ENCODE results near the gene ALKBH3. TPM values are rescaled to one million over a fixed set of nuclear protein-coding genes. Genes with fewer than 3 reads are reported as not detected.

The ALKBH3 gene
- total and polyA plus RNA-seq, 12 donors, result 19.7 to 45.3 (median 31.5) TPM

GRCh38 chr11:43928721-43929120, 48.1 kb downstream of the ALKBH3 start:
- 88 to 95% (median 93%) methylated on average over 4 of the region's 4 CpGs for WGBS, 4 donors

DNA sequence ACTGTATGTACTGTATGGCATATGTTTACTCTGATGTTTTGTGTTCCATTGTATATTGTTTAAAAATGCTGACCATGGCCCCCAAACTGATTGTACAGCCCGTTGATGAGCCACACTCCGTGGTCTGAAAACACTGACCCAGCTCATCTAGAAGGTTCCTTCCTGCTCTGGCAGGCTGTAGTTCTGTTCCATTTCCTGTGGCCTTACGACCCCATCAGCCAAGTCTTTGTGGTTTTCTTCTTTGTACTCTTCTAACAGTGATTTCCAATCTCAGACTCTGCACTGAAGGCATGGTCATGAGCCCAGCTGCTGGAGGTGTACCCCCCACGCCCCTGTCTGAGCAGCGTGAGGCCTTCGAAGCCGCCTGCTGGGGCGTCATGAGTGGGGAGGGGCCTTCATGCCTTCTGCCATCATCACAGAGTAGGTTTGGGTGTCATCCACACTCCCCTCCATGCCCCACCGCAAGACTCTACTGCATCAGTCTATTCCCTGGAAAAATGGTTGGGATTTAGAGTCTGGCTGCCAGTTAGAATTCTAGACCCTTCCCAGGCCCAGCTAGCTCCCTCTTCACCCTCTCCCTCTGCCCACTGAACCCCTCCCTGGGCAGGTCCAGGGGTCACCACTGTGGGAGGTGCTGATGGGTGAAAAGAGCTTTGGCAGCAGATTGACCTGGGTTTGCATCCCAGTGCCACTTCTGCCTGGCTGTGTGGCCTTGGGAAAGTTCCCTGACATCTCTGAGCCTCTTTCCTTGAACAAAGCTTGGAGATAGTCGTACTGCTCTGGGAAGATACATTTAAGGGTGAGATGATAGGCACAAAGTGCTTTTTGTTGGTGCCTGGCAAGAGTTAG, 50.5 kb downstream of the ALKBH3 start:
- intact Hi-C loops (cut with DNase I), result no loop called here
- no peak for TF ChIP-seq POLR2A (IDR thresholded peaks at IDR 0.05)
- TF ChIP-seq, protein P1, sequence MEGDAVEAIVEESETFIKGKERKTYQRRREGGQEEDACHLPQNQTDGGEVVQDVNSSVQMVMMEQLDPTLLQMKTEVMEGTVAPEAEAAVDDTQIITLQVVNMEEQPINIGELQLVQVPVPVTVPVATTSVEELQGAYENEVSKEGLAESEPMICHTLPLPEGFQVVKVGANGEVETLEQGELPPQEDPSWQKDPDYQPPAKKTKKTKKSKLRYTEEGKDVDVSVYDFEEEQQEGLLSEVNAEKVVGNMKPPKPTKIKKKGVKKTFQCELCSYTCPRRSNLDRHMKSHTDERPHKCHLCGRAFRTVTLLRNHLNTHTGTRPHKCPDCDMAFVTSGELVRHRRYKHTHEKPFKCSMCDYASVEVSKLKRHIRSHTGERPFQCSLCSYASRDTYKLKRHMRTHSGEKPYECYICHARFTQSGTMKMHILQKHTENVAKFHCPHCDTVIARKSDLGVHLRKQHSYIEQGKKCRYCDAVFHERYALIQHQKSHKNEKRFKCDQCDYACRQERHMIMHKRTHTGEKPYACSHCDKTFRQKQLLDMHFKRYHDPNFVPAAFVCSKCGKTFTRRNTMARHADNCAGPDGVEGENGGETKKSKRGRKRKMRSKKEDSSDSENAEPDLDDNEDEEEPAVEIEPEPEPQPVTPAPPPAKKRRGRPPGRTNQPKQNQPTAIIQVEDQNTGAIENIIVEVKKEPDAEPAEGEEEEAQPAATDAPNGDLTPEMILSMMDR (IDR thresholded peaks at IDR 0.05), result no peak
- WGBS, 4 donors, result 60 to 74% (median 67%) methylated on average over 10 of the region's 10 CpGs
- Histone ChIP-seq H3K4me1 (replicated peaks in 1 of 2) (peaks cover 0 to 17% of the 10 kb centered on the region in 2 donors), H3K4me3 (no peak overlapping the region), H3K9me3 (replicated peaks in 1 of 3) (no peaks in the 10 kb centered on the region), H3K36me3 (replicated peaks in 1 of 2) (no peaks in the 10 kb centered on the region), H3K27ac (peak overlapping the region in 1 of 5 donors; percentile 41), H3K27me3 (no peaks in the 10 kb centered on the region)
- peak in 1 of 7 donors; percentile 52 for DNase-seq

More at GRCh38 chr11:43928721-43929120, 48.1 kb downstream of the ALKBH3 start:
- peaks cover 4 to 41% of the 10 kb centered on the region in 2 donors for H3K4me1 ChIP-seq (replicated peaks in 1 of 2)
- H3K36me3 ChIP-seq (replicated peaks in 1 of 2), result no peaks in the 10 kb centered on the region
- no peak overlapping the region for H3K27ac ChIP-seq
- H3K9me3 ChIP-seq (replicated peaks in 1 of 3), result no peaks in the 10 kb centered on the region
- no peak for TF ChIP-seq POLR2A (IDR thresholded peaks at IDR 0.05)
- TF ChIP-seq, protein P1 (IDR thresholded peaks at IDR 0.05), result no peak
- intact Hi-C loops (cut with DNase I), result no loop called here
- no peak overlapping the region for H3K4me3 ChIP-seq
- H3K27me3 ChIP-seq, result no peaks in the 10 kb centered on the region
- DNase-seq, result peak in 2 of 7 donors; percentile 16 to 45

DNA sequence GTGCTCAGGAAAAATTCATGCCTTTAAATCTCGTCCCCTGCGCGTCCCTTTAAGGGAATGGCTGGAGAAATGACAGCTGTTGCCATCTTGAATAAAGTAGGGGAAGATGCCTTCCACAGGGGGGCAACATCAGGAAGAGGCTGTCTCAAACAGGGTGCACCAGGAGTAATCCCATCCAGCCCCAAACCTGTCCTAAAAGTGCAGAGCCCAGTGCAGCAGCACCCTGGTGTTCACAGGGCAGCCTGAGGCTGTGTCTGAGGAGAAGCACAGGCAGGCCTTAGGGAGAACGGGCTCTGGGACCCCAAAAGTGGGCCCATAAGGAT, 51.0 kb downstream of the ALKBH3 start:
- no peak overlapping the region for H3K27ac ChIP-seq
- no peaks in the 10 kb centered on the region for H3K36me3 ChIP-seq (replicated peaks in 1 of 2)
- peaks cover 0 to 12% of the 10 kb centered on the region in 2 donors for H3K4me1 ChIP-seq (replicated peaks in 1 of 2)
- DNase-seq, result peak in 1 of 7 donors; percentile 46
- H3K27me3 ChIP-seq, result no peaks in the 10 kb centered on the region
- WGBS, 4 donors, result 72 to 87% (median 84%) methylated on average over 4 of the region's 4 CpGs
- no peak overlapping the region for H3K4me3 ChIP-seq
- TF ChIP-seq POLR2A (IDR thresholded peaks at IDR 0.05), result no peak
- TF ChIP-seq, protein P1 (IDR thresholded peaks at IDR 0.05), result no peak
- H3K9me3 ChIP-seq (replicated peaks in 1 of 3), result no peaks in the 10 kb centered on the region
- intact Hi-C loops (cut with DNase I), result no loop called here

DNA sequence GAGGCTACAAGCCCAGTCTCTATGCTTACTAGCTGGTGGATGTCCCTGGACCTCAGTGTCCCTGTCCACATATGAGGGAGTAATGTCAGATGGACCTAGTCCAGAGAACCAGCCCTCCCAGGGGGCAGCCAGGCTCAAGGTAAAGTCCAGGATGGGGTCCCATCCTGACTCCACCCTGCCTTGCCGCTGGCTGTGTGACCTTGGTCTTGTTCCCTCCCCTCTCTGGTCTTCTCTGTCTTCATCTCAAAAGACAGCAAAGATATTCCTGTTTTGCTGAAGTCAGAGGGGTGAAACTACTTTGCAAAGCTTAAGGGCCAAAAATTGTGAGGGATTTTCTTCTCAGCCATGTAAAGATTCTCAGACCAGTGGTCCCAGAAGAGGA, 52.6 kb downstream of the ALKBH3 start:
- no peaks in the 10 kb centered on the region for H3K36me3 ChIP-seq (replicated peaks in 1 of 2)
- no peak for DNase-seq
- no peaks in the 10 kb centered on the region for H3K27me3 ChIP-seq
- WGBS, 4 donors, result 30 to 40% (median 32%) methylated on average over 1 of the region's 1 CpG; no CpG with 5 or more reads in 1 of the 4 donors
- H3K9me3 ChIP-seq (replicated peaks in 1 of 3), result no peaks in the 10 kb centered on the region
- H3K4me3 ChIP-seq, result no peak overlapping the region
- intact Hi-C loops (cut with DNase I), result no loop called here
- H3K4me1 ChIP-seq (replicated peaks in 1 of 2), result peaks cover 0 to 16% of the 10 kb centered on the region in 2 donors
- H3K27ac ChIP-seq, result peak overlapping the region in 1 of 5 donors; percentile 2
- no peak for TF ChIP-seq POLR2A (IDR thresholded peaks at IDR 0.05)
- TF ChIP-seq, protein P1 (IDR thresholded peaks at IDR 0.05), result no peak
